IMR-90 (cell line): Measurements from ENCODE around the gene HDAC3. TPM values are rescaled to one million over a fixed set of nuclear protein-coding genes. Genes with fewer than 3 reads are reported as not detected.
A peak's percentile ranks its signal among the peaks of the same experiment; 100 is the strongest.

Source experiments
- polyA plus RNA-seq, 3 experiments: library from polyadenylated mRNA; depleted of rRNA; stranded (reverse); fragments of >200 nt; gene quantifications; 2 replicates each; pipeline ENCODE4 v1.2.3, GENCODE V29; 2012; ENCODE audit warnings: low replicate concordance in 1 of 3
- total RNA-seq: library from RNA; depleted of rRNA; stranded (reverse); fragments of >200 nt; gene quantifications from 2 replicates; pipeline ENCODE4 v1.2.3, GENCODE V29; 2012
- TF ChIP-seq, protein P1 (sequence below): conservative IDR thresholded peaks from 2 replicates; pipeline ENCODE4 v1.5.1; 2012; ENCODE audit warnings: mild to moderate bottlenecking, low read depth, low read length, improper control_type of control experiment

Gene HDAC3
- total and polyA plus RNA-seq, 2 of the 4 experiments (the other 2 are of a cell fraction), result 84.2 to 89.7 TPM

DNA sequence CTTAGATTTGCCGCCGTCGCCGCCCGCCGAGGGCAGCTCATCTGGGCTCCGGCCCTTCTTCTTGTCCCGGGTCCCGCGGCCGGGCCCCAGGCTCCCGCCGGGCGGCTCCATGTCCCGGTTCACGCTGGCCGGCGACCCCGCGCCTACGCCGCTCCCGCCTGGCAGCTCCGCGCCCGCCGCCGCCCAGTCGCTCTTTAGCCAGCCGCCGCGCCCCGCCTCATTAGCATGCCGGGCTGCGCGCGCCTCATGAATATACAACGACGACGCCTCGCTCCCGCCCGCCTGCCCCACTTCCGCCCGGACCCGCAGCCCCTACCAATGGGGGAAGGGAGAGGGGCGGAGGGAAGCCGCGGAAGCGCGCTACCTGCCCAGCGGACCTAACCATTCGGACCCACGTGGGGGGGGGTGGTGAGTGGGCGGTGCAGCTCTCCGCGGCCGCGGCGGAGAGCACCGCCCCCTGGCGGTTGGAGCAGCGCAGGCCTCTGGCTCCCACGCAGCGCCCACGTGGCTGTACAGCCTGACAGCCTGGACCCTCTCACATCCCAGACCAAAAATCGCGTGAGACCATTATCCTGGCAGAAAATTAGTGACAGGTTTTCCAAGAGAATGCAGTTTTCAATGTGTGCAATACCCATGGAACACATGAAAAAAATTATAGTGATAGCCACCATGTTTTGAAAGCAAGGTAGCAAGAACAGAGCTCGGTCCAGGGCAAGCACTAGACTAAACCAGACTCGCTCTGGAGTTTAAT is 17.7 kb downstream of the HDAC3 start, which contains the start of gene DIAPH1 (continued):
- TF ChIP-seq, protein P1, sequence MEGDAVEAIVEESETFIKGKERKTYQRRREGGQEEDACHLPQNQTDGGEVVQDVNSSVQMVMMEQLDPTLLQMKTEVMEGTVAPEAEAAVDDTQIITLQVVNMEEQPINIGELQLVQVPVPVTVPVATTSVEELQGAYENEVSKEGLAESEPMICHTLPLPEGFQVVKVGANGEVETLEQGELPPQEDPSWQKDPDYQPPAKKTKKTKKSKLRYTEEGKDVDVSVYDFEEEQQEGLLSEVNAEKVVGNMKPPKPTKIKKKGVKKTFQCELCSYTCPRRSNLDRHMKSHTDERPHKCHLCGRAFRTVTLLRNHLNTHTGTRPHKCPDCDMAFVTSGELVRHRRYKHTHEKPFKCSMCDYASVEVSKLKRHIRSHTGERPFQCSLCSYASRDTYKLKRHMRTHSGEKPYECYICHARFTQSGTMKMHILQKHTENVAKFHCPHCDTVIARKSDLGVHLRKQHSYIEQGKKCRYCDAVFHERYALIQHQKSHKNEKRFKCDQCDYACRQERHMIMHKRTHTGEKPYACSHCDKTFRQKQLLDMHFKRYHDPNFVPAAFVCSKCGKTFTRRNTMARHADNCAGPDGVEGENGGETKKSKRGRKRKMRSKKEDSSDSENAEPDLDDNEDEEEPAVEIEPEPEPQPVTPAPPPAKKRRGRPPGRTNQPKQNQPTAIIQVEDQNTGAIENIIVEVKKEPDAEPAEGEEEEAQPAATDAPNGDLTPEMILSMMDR, result peak; percentile 99
